OCI-LY1 (cell line): ENCODE data around the gene SERINC5.

Experiments
- H2AFZ ChIP-seq: fragments of 200-600 bp; sonication (generic), shearing (Covaris generic); 2 replicates; pipeline ENCODE4 v1.6.0; 2014; ENCODE audit warnings: antibody characterized with exemption, mild to moderate bottlenecking, low read length
- H3F3A ChIP-seq: fragments of 200-600 bp; sonication (generic), shearing (Covaris generic); 2 replicates; pipeline ENCODE4 v1.6.0; 2014; ENCODE audit warnings: mild to moderate bottlenecking, antibody characterized with exemption, low read length, moderate library complexity; ENCODE audit not compliant: insufficient read depth
- H3K27ac ChIP-seq: fragments of 200-600 bp; sonication (generic); 2 replicates; pipeline ENCODE4 v1.5.1; 2014; ENCODE audit warnings: low read length, mixed run types, mild to moderate bottlenecking, low read depth; ENCODE audit not compliant: poor library complexity, severe bottlenecking
- H3K27me3 ChIP-seq: fragments of 200-600 bp; sonication (generic); 2 replicates; pipeline ENCODE4 v1.6.0; 2014; ENCODE audit warnings: antibody characterized with exemption, mild to moderate bottlenecking, low read length, moderate library complexity; ENCODE audit not compliant: insufficient read depth
- H3K36me3 ChIP-seq: fragments of 200-600 bp; sonication (generic); 2 replicates; pipeline ENCODE4 v1.6.1; 2014; ENCODE audit warnings: mild to moderate bottlenecking, antibody characterized with exemption, low read length, moderate library complexity, mixed read lengths; ENCODE audit not compliant: insufficient read depth
- H3K4me1 ChIP-seq: fragments of 200-600 bp; sonication (generic); 2 replicates; pipeline ENCODE4 v1.5.1; 2014; ENCODE audit warnings: mild to moderate bottlenecking, low read length, moderate library complexity; ENCODE audit not compliant: insufficient read depth, severe bottlenecking
- H3K4me2 ChIP-seq: fragments of 200-600 bp; sonication (generic), shearing (Covaris generic); 2 replicates; pipeline ENCODE4 v1.6.1; 2014; ENCODE audit warnings: low read length
- H3K4me3 ChIP-seq: fragments of 200-600 bp; sonication (generic); 2 replicates; pipeline ENCODE4 v1.5.1; 2014; ENCODE audit warnings: low read length, low read depth, mild to moderate bottlenecking, mixed read lengths; ENCODE audit not compliant: poor library complexity, severe bottlenecking
- H3K79me2 ChIP-seq: fragments of 200-600 bp; shearing (Covaris generic); 2 replicates; pipeline ENCODE4 v1.6.1; 2016; ENCODE audit warnings: mixed run types, low read length, mixed read lengths; ENCODE audit not compliant: insufficient read depth
- H3K9ac ChIP-seq: fragments of 200-600 bp; sonication (generic), shearing (Covaris generic); 2 replicates; pipeline ENCODE4 v1.6.1; 2014; ENCODE audit warnings: mild to moderate bottlenecking, low read length, mixed read lengths
- H3K9me2 ChIP-seq: fragments of 200-600 bp; sonication (generic), shearing (Covaris generic); 2 replicates; pipeline ENCODE4 v1.6.1; 2014; ENCODE audit warnings: low read depth, mild to moderate bottlenecking, low read length, mixed read lengths
- H3K9me3 ChIP-seq: fragments of 200-600 bp; shearing (Covaris generic); 2 replicates; pipeline ENCODE4 v1.6.1; 2014; ENCODE audit warnings: low read length, mixed read lengths
- H4K20me1 ChIP-seq: fragments of 200-600 bp; sonication (generic), shearing (Covaris generic); 2 replicates; pipeline ENCODE4 v1.6.0; 2016; ENCODE audit warnings: mild to moderate bottlenecking, low read length; ENCODE audit not compliant: insufficient read depth
- EZH2 ChIP-seq: fragments of 200-600 bp; sonication (generic), shearing (Covaris generic); IDR thresholded peaks from 2 replicates; pipeline ENCODE4 v1.8.0; 2017; ENCODE audit warnings: borderline replicate concordance, mixed run types, mild to moderate bottlenecking, antibody characterized with exemption, low read length, moderate library complexity, mixed read lengths
- TF ChIP-seq, protein P1 (sequence below): fragments of 200-600 bp; sonication (generic), shearing (Covaris generic); IDR thresholded peaks from 2 replicates; pipeline ENCODE4 v1.5.1; 2017; ENCODE audit warnings: mild to moderate bottlenecking, antibody characterized with exemption, low read length, moderate library complexity, mixed read lengths

The SERINC5 gene

DNA sequence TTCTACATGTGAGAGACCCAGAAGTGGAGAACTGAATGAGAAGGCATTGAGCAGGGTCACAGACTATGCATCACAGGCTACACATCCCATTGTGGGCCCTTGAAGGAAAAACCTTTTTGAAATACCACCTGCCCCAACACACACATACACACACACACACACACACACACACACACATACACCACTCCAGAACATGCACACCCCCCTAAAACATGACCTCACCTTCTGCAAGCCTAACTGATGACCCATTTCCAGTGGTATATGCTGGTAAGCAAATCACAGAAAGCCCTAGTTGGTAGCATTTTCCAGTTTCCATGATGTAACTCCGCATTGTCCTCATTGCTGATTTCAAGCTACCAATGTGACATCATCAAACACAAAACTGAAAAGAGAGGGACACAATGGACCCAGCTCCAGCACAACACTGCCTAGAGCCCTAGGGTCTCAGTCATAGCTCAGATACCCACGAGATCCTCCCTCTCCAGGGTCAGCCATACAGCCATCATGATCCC is 184.3 kb downstream of the SERINC5 start:
- no peaks in the 10 kb centered on the region for H3K4me1 ChIP-seq
- TF ChIP-seq, protein P1, sequence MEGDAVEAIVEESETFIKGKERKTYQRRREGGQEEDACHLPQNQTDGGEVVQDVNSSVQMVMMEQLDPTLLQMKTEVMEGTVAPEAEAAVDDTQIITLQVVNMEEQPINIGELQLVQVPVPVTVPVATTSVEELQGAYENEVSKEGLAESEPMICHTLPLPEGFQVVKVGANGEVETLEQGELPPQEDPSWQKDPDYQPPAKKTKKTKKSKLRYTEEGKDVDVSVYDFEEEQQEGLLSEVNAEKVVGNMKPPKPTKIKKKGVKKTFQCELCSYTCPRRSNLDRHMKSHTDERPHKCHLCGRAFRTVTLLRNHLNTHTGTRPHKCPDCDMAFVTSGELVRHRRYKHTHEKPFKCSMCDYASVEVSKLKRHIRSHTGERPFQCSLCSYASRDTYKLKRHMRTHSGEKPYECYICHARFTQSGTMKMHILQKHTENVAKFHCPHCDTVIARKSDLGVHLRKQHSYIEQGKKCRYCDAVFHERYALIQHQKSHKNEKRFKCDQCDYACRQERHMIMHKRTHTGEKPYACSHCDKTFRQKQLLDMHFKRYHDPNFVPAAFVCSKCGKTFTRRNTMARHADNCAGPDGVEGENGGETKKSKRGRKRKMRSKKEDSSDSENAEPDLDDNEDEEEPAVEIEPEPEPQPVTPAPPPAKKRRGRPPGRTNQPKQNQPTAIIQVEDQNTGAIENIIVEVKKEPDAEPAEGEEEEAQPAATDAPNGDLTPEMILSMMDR, result no peak
- TF ChIP-seq EZH2, result no peak
- no peaks in the 10 kb centered on the region for H3K79me2 ChIP-seq
- H3K4me2 ChIP-seq, result no peak overlapping the region
- no peaks in the 10 kb centered on the region for H3F3A ChIP-seq
- no peaks in the 10 kb centered on the region for H3K36me3 ChIP-seq
- H3K27me3 ChIP-seq, result no peaks in the 10 kb centered on the region; the same call in 1 of the 2 replicates
- no peaks in the 10 kb centered on the region for H3K9me2 ChIP-seq
- H3K9me3 ChIP-seq, result no peaks in the 10 kb centered on the region
- no peak overlapping the region for H3K9ac ChIP-seq
- no peak overlapping the region for H3K27ac ChIP-seq
- H3K4me3 ChIP-seq, result no peak overlapping the region
- no peaks in the 10 kb centered on the region for H4K20me1 ChIP-seq
- H2AFZ ChIP-seq, result no peak overlapping the region

DNA sequence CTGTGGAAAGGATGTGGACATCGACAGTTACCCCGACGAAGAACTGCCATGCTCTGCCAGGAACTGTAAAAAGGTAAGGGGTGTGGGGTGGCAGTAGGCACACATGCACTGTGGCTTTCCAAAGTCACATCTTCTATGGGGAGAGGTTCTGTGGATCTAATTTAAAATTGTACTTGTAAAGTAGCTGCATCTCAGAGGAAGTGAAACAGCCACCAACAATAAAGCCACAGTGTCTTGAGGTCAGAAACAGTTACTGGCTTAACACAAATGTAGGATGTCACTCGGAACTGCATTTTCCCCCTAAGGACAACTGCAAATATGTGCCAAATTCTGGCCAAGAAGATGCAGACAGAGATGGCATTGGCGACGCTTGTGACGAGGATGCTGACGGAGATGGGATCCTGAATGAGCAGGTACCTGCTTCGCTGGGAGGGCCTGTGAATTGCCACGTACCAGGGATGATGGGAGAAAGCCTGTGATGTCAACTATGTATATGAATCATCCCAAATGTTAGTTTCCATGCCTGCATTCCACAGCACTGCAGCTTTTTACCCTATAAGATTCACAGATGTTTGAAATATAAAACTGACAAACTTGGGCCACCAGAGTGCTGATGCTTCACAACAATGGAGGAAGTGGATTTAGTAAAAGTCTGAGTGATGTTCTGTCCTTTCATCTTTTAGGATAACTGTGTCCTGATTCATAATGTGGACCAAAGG is 185.4 kb downstream of the SERINC5 start:
- no peak overlapping the region for H3K4me2 ChIP-seq
- H3K27ac ChIP-seq, result no peak overlapping the region
- no peak overlapping the region for H3K4me3 ChIP-seq

DNA sequence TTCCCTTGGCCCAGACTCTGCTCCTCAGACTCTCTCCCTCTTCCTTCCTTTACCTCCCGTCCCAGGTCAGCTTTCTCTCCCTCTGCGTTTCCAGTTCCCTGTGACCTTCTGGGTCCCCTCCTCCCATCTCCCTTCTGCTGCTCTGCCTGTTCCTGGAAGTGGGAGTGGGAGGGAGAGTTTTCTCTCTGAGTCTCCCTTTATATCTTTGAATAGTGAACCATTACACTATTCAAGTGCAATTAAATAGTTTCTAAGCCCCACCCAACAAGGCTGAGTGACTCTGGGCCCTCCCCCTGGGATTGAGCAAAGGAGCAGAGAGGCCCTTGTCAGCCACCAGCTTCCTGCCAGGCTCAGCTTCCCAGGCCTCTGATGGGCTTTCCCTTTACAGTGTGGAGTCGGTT is 185.9 kb downstream of the SERINC5 start:
- no peak overlapping the region for H3K9ac ChIP-seq
- H3K79me2 ChIP-seq, result no peaks in the 10 kb centered on the region
- H3K4me2 ChIP-seq, result no peak overlapping the region
- no peaks in the 10 kb centered on the region for H3K9me3 ChIP-seq
- no peak overlapping the region for H2AFZ ChIP-seq
- no peak overlapping the region for H3K27ac ChIP-seq
- H3K4me3 ChIP-seq, result no peak overlapping the region
- H3F3A ChIP-seq, result no peaks in the 10 kb centered on the region
- H3K4me1 ChIP-seq, result no peaks in the 10 kb centered on the region
- TF ChIP-seq EZH2, result no peak
- TF ChIP-seq, protein P1, result no peak
- no peaks in the 10 kb centered on the region for H3K36me3 ChIP-seq
- no peaks in the 10 kb centered on the region for H3K9me2 ChIP-seq
- H4K20me1 ChIP-seq, result no peaks in the 10 kb centered on the region
- no peaks in the 10 kb centered on the region; the same call in 1 of the 2 replicates for H3K27me3 ChIP-seq

More for the DNA sequence above, 185.4 kb downstream of the SERINC5 start:
- Histone ChIP-seq H3K27me3 (no peaks in the 10 kb centered on the region; the same call in 1 of the 2 replicates), H3K4me1 (no peaks in the 10 kb centered on the region), H4K20me1 (no peaks in the 10 kb centered on the region), H3K79me2 (no peaks in the 10 kb centered on the region), H3F3A (no peaks in the 10 kb centered on the region), H2AFZ (no peak overlapping the region), H3K9me2 (no peaks in the 10 kb centered on the region), H3K9me3 (no peaks in the 10 kb centered on the region), H3K9ac (no peak overlapping the region), H3K36me3 (no peaks in the 10 kb centered on the region)
- TF ChIP-seq, protein P1, result no peak
